Tibial artery (tissue), 4 donors: Measurements from ENCODE around the gene SCN4A.

Source experiments
- DNase-seq, 2 donors: peaks; one replicate each; pipeline ENCODE4 v3.0.0-alpha.2; 2019
- H3K27ac ChIP-seq, 2 donors: fragments of 200-600 bp; sonication (generic) in 1 of 2; 1 replicate in 1 of 2; 2 replicates in 1 of 2; pipeline ENCODE4 v1.5.1; 2018 to 2019; ENCODE audit warnings: mild to moderate bottlenecking in 1 of 2
- H3K27me3 ChIP-seq, 2 donors: fragments of 200-600 bp; sonication (generic) in 1 of 2; one replicate each; pipeline versions ENCODE4 v1.5.1 to v1.6.0; 2016 to 2019
- H3K36me3 ChIP-seq, 3 donors: fragments of 200-600 bp; sonication (generic) in 2 of 3; one replicate each; pipeline ENCODE4 v1.5.1; 2016 to 2019; ENCODE audit warnings: mild to moderate bottlenecking in 2 of 3
- H3K4me1 ChIP-seq, 4 donors: fragments of 200-600 bp; sonication (generic) in 2 of 4; 1 replicate in 3 of 4; 2 replicates in 1 of 4; pipeline ENCODE4 v1.5.1; 2016 to 2019
- H3K4me3 ChIP-seq, 2 donors: fragments of 200-600 bp; sonication (generic) in 1 of 2; 1 replicate in 1 of 2; 2 replicates in 1 of 2; pipeline ENCODE4 v1.5.1; 2018 to 2019; ENCODE audit warnings: mild to moderate bottlenecking in 2 of 2
- H3K9me3 ChIP-seq, 3 donors: fragments of 200-600 bp; sonication (generic) in 1 of 3; one replicate each; pipeline ENCODE4 v1.5.1; 2016 to 2019
- intact Hi-C: fragments of 100-400 bp; cut with DNase I; formaldehyde crosslinking; loops from one replicate; pipeline ENCODE4 v1.15.0; 2023; ENCODE audit warnings: low total_unique reads
- TF ChIP-seq, protein P1 (sequence below), 2 experiments: fragments of 200-600 bp in 1 of 2; fragments of 450-650 bp in 1 of 2; IDR thresholded peaks; one replicate each; pipeline ENCODE4 v1.5.1; 2017 to 2019; ENCODE audit warnings: antibody characterized with exemption in 2 of 2, mild to moderate bottlenecking in 1 of 2, moderate library complexity in 1 of 2

SCN4A gene

GRCh38 chr17:63960006-63960405 is 12.7 kb downstream of the SCN4A start:
- peaks cover 0 to 10% (median 6%) of the 10 kb centered on the region in 4 donors for H3K4me1 ChIP-seq
- intact Hi-C loops, result no loop called here
- H3K36me3 ChIP-seq, result no peaks in the 10 kb centered on the region
- peaks cover 0 to 13% of the 10 kb centered on the region in 2 donors for H3K27me3 ChIP-seq
- no peaks in the 10 kb centered on the region for H3K9me3 ChIP-seq
- no peak overlapping the region for H3K4me3 ChIP-seq
- H3K27ac ChIP-seq, result no peak overlapping the region
- DNase-seq, result no peak
- TF ChIP-seq, protein P1, sequence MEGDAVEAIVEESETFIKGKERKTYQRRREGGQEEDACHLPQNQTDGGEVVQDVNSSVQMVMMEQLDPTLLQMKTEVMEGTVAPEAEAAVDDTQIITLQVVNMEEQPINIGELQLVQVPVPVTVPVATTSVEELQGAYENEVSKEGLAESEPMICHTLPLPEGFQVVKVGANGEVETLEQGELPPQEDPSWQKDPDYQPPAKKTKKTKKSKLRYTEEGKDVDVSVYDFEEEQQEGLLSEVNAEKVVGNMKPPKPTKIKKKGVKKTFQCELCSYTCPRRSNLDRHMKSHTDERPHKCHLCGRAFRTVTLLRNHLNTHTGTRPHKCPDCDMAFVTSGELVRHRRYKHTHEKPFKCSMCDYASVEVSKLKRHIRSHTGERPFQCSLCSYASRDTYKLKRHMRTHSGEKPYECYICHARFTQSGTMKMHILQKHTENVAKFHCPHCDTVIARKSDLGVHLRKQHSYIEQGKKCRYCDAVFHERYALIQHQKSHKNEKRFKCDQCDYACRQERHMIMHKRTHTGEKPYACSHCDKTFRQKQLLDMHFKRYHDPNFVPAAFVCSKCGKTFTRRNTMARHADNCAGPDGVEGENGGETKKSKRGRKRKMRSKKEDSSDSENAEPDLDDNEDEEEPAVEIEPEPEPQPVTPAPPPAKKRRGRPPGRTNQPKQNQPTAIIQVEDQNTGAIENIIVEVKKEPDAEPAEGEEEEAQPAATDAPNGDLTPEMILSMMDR (IDR thresholded peaks at IDR 0.05), result no peak

DNA sequence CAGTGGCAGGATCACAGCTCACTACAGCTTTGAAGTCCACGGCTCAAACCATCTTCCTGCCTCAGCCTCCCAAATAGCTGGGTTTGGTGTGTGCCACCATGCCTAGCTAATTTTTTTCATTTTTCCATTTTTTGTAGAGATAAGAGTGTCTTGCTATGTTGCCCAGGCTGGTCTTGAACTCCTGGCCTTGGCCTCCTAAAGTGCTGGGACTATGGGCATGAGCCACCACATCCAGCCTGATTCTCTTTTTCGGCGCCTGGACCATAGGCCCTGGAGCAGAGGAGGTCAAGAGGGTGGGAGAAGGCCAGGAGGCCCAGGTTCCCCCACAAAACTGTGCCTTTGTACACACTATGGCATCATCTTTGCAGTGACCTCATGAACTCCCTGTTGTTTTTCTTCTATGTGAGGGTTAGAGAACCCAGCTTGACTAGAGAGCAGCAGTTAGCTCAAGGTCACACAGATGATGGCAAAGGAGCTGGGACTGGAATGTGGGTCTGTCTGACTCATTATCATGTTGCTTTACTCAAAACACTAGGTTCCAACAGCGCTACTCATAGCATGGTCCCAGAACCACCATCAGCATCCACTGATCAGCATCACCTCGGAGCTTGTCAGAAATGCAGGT is 16.3 kb downstream of the SCN4A start:
- Histone ChIP-seq H3K36me3 (no peaks in the 10 kb centered on the region), H3K9me3 (no peaks in the 10 kb centered on the region), H3K27ac (no peak overlapping the region), H3K27me3 (peaks cover 0 to 26% of the 10 kb centered on the region in 2 donors), H3K4me1 (peaks cover 0 to 3% (median 3%) of the 10 kb centered on the region in 4 donors), H3K4me3 (no peak overlapping the region)
- DNase-seq, result no peak
- TF ChIP-seq, protein P1 (IDR thresholded peaks at IDR 0.05), result no peak
- intact Hi-C loops, result no loop called here

DNA sequence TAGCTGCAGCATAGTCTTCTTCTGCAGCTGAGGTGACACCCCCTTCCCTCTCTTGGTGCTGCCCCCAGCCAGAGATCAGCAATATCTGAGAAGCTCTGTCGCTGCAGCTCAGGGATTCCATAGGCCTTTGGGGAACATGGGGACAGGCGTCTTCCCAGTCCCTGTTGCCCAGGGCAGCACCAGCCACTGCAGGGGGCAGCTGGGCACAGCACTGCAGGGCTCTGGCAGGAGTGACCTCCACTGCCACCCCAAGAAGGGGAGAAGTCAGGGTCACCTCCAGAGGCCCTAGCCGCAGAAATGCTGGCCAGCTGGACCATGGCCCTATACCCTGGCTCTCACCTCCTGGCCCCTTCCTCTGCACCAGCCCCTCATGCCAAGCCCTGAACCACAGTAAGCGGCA is 16.9 kb downstream of the SCN4A start:
- Histone ChIP-seq H3K4me3 (no peak overlapping the region), H3K27ac (no peak overlapping the region), H3K9me3 (no peaks in the 10 kb centered on the region), H3K36me3 (no peaks in the 10 kb centered on the region), H3K4me1 (no peaks in the 10 kb centered on the region), H3K27me3 (peaks cover 0 to 27% of the 10 kb centered on the region in 2 donors)
- TF ChIP-seq, protein P1 (IDR thresholded peaks at IDR 0.05), result no peak
- intact Hi-C loops, result no loop called here
- DNase-seq, result no peak

DNA sequence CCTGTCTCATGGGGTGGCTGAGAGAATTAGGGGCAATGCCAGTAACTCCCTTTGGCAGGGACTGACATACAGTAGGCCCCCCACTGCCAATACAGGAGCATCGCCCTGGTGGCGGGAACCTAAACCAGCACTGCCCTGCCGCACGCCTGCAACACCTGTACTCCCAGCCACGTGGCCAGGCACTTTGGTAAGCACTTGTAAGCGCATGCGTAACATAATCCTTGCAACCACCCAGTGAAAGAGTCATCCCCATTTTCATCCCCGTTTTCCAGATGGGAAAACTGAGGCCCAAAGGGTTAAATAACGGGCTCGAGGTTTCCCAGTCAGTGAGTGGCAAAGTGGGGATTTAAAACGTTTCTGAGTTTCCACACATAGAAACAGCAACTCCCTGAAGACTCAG is 17.5 kb downstream of the SCN4A start:
- no peak overlapping the region for H3K4me3 ChIP-seq
- no peak overlapping the region for H3K27ac ChIP-seq
- H3K9me3 ChIP-seq, result no peaks in the 10 kb centered on the region
- peaks cover 0 to 29% of the 10 kb centered on the region in 2 donors for H3K27me3 ChIP-seq
- DNase-seq, result no peak
- TF ChIP-seq, protein P1 (IDR thresholded peaks at IDR 0.05), result no peak
- no peaks in the 10 kb centered on the region for H3K4me1 ChIP-seq
- H3K36me3 ChIP-seq, result no peaks in the 10 kb centered on the region
- intact Hi-C loops, result no loop called here

DNA sequence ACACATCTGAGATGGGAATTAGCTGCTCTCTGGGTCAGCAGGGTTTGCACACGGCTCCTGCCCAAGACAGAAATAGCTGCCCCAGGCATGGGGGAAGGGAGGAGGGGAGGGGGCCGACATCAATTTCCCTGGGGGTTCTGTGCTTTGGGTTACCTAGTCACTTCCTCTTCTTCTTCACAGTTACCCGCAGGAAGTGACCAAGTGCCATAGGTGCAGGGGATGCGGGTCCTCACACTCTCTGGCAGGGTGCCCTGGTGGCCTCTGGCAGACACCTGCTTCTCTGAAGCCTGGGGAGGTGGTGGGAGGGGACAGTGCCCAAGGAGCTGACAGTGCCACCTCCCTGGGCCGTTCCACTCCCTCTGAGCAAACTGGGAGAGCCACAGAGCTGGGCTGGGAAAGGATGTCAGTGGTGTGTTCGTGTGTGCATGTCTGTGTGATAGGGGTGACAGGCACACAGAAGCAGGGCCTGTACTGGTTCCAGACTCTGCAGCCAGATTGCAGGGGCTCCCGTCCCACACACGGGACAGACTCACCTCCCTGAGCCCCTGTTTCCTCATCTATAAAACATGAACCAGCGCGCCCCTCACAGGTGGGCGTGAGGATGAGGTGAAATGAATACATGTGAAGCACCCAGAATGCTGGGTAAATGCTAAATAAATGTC is 18.2 kb downstream of the SCN4A start:
- DNase-seq, result no peak
- H3K36me3 ChIP-seq, result no peaks in the 10 kb centered on the region
- H3K4me1 ChIP-seq, result no peaks in the 10 kb centered on the region
- no peaks in the 10 kb centered on the region for H3K9me3 ChIP-seq
- intact Hi-C loops, result no loop called here
- TF ChIP-seq, protein P1 (IDR thresholded peaks at IDR 0.05), result no peak
- peaks cover 0 to 31% of the 10 kb centered on the region in 2 donors for H3K27me3 ChIP-seq
- H3K27ac ChIP-seq, result no peak overlapping the region
- H3K4me3 ChIP-seq, result no peak overlapping the region
